ACHN (cell line): ENCODE measurements around the gene TRPV4.
"Not testable (repeated sequence)": the region's sequence is repeated elsewhere in the genome, so short reads cannot be mapped to it uniquely, and the experiment has no call there.

Experiments
- DNase-seq: peaks from one replicate; pipeline ENCODE4 v3.0.0-alpha.2; 2015
- in situ Hi-C: cut with HindIII; loops from 2 replicates; pipeline ENCODE4 v1.10.0; 2017; ENCODE audit warnings: low sequenced_read_pairs, low pct_ligation_motif_present, low pct_unique_long_range_greater_than_20kb

Gene TRPV4

GRCh38 chr12:109862491-109862890, 29.3 kb upstream of the TRPV4 start:
- DNase-seq, in situ Hi-C loops: not testable (repeated sequence)

GRCh38 chr12:109861689-109862314, 28.6 kb upstream of the TRPV4 start:
- in situ Hi-C loops, result no loop called here
- DNase-seq, result no peak

GRCh38 chr12:109860977-109861376, 27.8 kb upstream of the TRPV4 start:
- in situ Hi-C loops, result no loop called here
- DNase-seq, result no peak

GRCh38 chr12:109858764-109859163, 25.6 kb upstream of the TRPV4 start:
- no peak for DNase-seq
- in situ Hi-C loops, result no loop called here

DNA sequence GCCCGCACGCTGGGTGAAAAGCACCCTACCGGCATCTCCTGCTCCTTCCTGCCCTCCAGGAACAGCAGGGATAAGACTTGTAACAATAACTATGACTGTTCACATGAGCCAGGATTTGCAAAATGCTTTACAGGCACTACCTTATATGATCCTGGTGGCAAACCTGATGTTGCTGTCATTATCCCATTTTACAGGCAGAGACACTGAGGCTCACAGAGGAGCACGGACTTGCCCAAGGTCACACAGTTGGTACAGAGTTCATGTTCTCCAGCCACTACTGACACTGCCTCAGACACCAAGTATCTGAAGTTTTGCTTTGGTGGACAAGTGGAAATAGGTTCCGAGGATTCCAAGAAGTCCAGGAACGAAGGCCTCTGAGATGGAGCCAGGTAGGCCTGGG, 24.5 kb upstream of the TRPV4 start:
- DNase-seq, result no peak
- in situ Hi-C loops, result no loop called here

DNA sequence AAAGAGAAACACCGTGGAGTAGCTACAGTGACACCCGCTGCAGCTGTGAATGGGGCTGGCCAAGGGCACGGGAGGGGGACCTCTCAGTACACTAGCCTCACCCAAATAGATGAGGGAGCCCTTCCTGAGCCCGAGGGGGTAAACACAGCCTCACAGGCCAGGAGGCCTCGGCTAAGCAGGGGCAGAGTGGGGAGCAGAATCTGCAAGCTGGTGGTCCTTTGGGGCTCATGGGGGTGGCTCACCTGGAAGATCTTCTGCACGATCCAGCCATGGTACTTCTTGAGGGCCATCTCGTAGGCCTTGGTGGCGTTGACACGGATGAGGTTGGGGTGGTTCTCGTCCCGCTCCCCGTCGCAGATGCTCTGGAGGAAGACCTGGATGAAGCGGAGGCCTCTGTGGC, 22.2 kb upstream of the TRPV4 start:
- no peak for DNase-seq
- in situ Hi-C loops, result no loop called here

DNA sequence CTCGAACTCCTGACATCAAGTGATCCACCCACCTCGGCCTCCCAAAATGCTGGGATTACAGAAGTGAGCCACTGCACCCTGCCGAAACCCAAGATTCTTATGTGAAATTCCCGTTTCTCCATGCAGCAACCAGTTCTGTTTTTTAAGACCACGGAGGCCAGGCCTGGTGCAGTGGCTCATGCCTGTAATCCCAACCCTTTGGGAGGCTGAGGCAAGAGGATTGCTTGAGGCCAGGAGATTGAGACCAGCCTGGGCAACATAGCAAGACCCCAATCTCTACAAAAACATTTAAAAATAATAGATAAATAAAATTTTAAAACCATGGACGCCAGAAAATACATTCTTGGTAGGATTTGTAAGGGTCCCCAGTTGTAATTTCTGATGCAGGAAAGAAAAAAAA, 17.3 kb upstream of the TRPV4 start:
- in situ Hi-C loops, DNase-seq: not testable (repeated sequence)

DNA sequence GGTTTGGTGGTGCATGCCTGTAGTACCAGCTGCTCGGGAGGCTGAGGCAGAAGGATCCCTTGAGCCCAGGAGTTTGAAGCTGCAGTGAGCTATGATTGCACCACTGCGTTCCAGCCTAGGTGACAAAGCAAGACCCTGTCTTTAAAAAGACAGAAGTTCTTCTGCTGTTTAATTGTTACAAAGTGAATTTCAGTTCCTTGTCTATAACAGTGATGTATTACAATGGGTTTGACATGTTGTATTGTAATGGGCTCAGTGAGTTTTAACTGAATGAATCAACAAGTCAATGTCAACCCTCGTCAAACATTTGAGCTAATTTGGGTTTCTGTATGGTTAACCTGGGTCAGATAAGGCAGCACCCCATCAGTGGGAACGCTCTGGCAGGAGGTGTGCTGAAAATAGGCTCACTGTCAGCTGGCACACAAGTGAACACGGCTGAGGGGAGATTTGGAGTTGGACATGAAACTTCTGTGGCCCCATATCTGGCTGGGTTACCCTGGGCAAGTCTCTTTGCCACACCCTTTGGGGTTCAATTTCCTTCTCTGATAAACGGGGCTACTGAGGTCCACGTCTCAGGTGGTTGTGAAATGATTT, 14.0 kb upstream of the TRPV4 start:
- in situ Hi-C loops, result no loop called here
- DNase-seq, result no peak

DNA sequence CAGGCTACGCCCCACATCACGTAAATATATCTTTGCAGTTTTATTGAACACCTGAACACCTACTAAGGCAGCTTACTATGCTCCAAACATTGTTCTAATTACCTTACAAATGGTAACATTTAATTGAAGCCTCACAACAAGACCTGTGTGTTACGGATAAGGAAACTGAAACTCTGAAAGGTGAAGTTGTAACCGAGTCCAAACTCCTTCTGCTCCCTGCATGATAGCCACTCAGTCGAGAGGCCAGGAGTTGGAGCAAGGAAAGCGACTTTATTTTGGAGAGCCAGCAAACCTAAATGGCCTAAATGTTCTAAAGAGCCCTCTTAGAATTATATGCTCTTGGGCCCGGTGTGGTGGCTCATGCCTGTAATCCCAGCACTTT, 12.6 kb upstream of the TRPV4 start:
- DNase-seq, result no peak
- in situ Hi-C loops, result no loop called here

GRCh38 chr12:109844983-109845823, 12.0 kb upstream of the TRPV4 start:
- peak; percentile 91 for DNase-seq
- in situ Hi-C loops, result no loop called here

DNA sequence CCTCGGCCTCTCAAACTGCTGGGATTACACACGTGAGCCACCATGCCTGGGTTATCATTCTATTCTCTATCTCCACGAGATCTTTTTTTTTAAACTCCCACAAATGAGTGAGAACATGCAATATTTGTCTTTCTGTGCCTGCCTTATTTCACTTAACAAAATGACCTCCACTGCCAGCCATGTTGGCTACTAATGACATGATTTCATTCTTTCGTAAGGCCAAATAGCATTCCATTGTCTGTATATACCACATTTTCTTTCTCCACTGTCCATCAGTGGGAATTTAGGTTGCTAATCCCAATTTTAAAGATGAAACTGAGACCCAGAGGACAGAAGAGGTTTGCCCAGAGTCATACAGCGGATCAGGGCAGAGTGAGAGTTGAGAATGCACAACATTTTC, 10.9 kb upstream of the TRPV4 start:
- no peak for DNase-seq
- in situ Hi-C loops, result no loop called here

- DNase-seq, result no peak
- in situ Hi-C loops, result no loop called here
Observed at GRCh38 chr12:109842021-109842420, 8.8 kb upstream of the TRPV4 start.

DNA sequence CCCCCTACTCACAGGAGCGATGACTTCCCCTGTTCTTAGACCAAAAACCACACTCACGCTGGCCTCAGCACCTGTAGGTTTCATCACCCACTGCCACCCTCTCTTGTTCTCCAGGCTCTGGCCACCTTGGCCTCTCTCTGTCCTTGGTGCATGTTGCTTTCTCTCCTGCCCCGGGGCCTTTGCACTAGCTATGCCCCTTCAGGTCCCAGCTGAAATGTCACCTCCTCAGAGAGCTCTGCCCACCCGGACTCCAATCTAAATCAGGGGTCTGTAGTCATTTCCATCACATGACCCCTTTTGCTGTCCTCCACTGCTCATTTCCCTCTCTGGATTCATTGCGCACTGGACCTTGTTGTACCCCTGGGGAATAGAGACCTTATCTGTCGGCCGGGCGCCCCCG, 8.2 kb upstream of the TRPV4 start:
- no peak for DNase-seq
- in situ Hi-C loops, result no loop called here

- in situ Hi-C loops, result no loop called here
- DNase-seq, result no peak
Observed at GRCh38 chr12:109840305-109841074, 7.3 kb upstream of the TRPV4 start.

DNA sequence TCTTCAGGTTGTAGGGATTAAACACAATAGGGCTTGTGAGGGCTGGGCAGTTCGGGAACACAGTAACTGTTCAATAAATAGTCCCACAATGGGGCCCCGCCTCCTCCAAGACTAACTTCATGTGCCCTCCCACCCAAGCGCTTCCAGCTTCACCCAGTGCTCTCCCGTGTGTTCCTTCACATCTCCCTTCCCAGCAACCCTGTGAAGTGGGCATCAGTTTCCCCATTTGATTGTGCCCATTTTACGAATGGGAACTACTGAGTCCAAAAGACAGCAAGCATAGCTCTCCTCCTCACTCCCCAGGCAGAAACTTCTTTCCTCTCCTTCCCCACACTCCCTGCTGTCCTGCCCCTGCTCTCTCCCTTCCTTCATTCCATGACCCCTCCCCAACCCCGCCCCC, 6.2 kb upstream of the TRPV4 start:
- DNase-seq, result no peak
- in situ Hi-C loops, result no loop called here

DNA sequence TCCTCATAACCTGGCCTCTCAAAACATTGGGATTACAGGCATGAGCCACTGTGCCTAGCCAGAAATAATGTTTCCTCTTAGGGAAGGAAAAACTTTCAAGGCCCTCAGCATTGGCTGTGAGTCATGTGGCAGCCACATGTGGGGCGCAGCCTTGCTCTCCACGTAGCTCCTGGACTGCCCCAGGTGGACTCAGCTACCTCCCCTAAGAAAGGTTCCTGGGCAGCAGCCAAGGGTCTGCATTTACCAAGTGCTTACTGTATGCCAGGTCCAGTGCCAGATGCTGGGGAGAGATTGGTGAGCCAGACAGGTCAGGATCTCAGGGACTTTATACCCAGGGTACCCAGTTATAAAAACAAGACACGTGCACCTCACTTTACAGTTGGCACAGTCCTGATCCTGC, 3.7 kb upstream of the TRPV4 start:
- DNase-seq, result no peak
- in situ Hi-C loops, result no loop called here

DNA sequence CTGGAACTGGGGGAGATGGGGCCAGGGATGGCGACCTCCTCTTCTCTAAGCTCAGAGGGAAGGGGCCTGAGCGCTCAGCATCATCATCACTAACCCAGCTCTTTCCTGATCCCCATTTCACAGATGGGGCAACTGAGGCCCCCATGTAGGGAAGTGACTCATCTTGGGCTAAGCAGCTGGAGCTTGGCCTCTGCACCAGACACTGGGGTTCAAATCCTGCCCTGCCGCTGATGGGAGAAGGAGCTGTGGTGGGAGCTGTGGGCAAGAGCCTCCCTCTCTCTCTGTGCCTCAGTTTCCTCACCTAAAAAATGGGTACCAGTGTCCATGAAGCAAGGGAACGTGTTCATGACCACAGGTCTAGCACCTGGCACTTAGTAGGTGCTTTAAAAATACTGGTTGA, 2.6 kb upstream of the TRPV4 start:
- in situ Hi-C loops, result no loop called here

GRCh38 chr12:109832541-109833306, 474 bp downstream of the TRPV4 start:
- no peak for DNase-seq
- in situ Hi-C loops, result no loop called here

More for the DNA sequence above, 2.6 kb upstream of the TRPV4 start:
- no peak for DNase-seq
